Endothelial cell of umbilical vein (primary cell): ENCODE results near the gene NDUFS5. TPM values are rescaled to one million over a fixed set of nuclear protein-coding genes. Genes with fewer than 3 reads are reported as not detected.

Source experiments
- BruUV-seq: library from RNA; stranded (reverse); fragments of 400-500 nt; replicated peaks from 2 replicates; lab custom pipeline; 2021; lab: Mats Ljungman, UMichigan
- CTCF ChIA-PET: fragments of 300-600, 350-600 bp; sonication (Branson Sonifier 250); formaldehyde crosslinking; loops from one replicate; lab custom pipeline; 2021; ENCODE audit warnings: antibody characterized with exemption, inconsistent platforms; lab: Charles Lee
- POLR2A ChIA-PET: fragments of 300-600, 350-600 bp; sonication (Branson Sonifier 250); formaldehyde crosslinking; loops from one replicate; lab custom pipeline; 2021; ENCODE audit warnings: antibody characterized with exemption, inconsistent platforms; lab: Charles Lee
- DNase-seq: peaks from one replicate; pipeline ENCODE4 v3.0.0-alpha.2; 2011; ENCODE audit warnings: low read depth, low spot score
- FAIRE-seq: peaks from 2 replicates; lab custom pipeline; 2011; peaks lifted over from hg19 to GRCh38; lab: Jason Lieb, UNC
- H2AFZ ChIP-seq: 2 replicates; pipeline ENCODE4 v1.6.0; 2012; ENCODE audit warnings: low read depth, low read length, control low read depth, inconsistent platforms
- H3K27ac ChIP-seq: 2 replicates; pipeline ENCODE4 v1.5.1; 2011; ENCODE audit warnings: low read depth, mild to moderate bottlenecking, control low read depth, low read length, moderate library complexity; ENCODE audit not compliant: insufficient read depth
- H3K27me3 ChIP-seq, 2 experiments: 2 replicates each; pipeline versions ENCODE4 v1.6.0 to v1.6.1; 2011; ENCODE audit warnings: low read length in 2 of 2, mixed read lengths in 1 of 2; ENCODE audit not compliant: control insufficient read depth in 2 of 2, insufficient read depth in 2 of 2
- H3K36me3 ChIP-seq, 2 experiments: 2 replicates in 1 of 2; 3 replicates in 1 of 2; pipeline ENCODE4 v1.5.1; 2011; ENCODE audit warnings: low read length in 2 of 2, mild to moderate bottlenecking in 1 of 2, moderate library complexity in 1 of 2; ENCODE audit not compliant: control insufficient read depth in 2 of 2, insufficient read depth in 2 of 2; ENCODE audit errors: extremely low read depth in 1 of 2
- H3K4me1 ChIP-seq: 3 replicates; pipeline ENCODE4 v1.5.1; 2011; ENCODE audit warnings: mild to moderate bottlenecking, low read length; ENCODE audit not compliant: control insufficient read depth, insufficient read depth; ENCODE audit errors: extremely low read depth
- H3K4me2 ChIP-seq: 2 replicates; pipeline ENCODE4 v1.6.1; 2011; ENCODE audit warnings: low read length, control low read depth, mixed read lengths; ENCODE audit not compliant: insufficient read depth
- H3K4me3 ChIP-seq, 3 experiments: fragments of 200-600 bp in 1 of 3; sonication (generic), shearing (Covaris generic) in 1 of 3; replicated peaks in 1 of 3; 2 replicates each; pipeline ENCODE4 v1.5.1; 2011 to 2016; ENCODE audit warnings: control low read depth in 3 of 3, low read length in 3 of 3, mild to moderate bottlenecking in 2 of 3, inconsistent platforms in 1 of 3, low read depth in 1 of 3, moderate library complexity in 1 of 3; ENCODE audit not compliant: insufficient read depth in 1 of 3
- H3K79me2 ChIP-seq: 2 replicates; pipeline ENCODE4 v1.6.0; 2012; ENCODE audit warnings: low read length, inconsistent platforms; ENCODE audit not compliant: control insufficient read depth, insufficient read depth
- H3K9ac ChIP-seq: replicated peaks from 2 replicates; pipeline ENCODE3; 2011; ENCODE audit warnings: low read length, control low read depth; ENCODE audit not compliant: insufficient read depth; ENCODE audit errors: extremely low read depth
- H3K9me1 ChIP-seq: replicated peaks from 3 replicates; pipeline ENCODE4 v1.6.0; 2011; ENCODE audit warnings: mild to moderate bottlenecking, low read length; ENCODE audit not compliant: control insufficient read depth, insufficient read depth; ENCODE audit errors: extremely low read depth
- H3K9me3 ChIP-seq: replicated peaks from 2 replicates; pipeline ENCODE4 v1.5.1; 2012; ENCODE audit warnings: low read length, inconsistent platforms; ENCODE audit not compliant: control insufficient read depth, insufficient read depth
- H4K20me1 ChIP-seq: replicated peaks from 2 replicates; pipeline ENCODE3; 2011; ENCODE audit warnings: mild to moderate bottlenecking, low read length; ENCODE audit not compliant: control insufficient read depth, insufficient read depth; ENCODE audit errors: extremely low read depth
- CTCF ChIP-seq, 2 donors: IDR thresholded peaks; 1 replicate in 1 of 2; 2 replicates in 1 of 2; pipeline ENCODE4 v1.5.1; 2011; ENCODE audit warnings: low read length in 2 of 2, mild to moderate bottlenecking in 2 of 2, moderate library complexity in 2 of 2, control low read depth in 1 of 2, inconsistent platforms in 1 of 2, low read depth in 1 of 2; ENCODE audit not compliant: insufficient read depth in 1 of 2; ENCODE audit errors: extremely low read depth in 1 of 2
- EZH2 ChIP-seq: IDR thresholded peaks from 2 replicates; pipeline ENCODE4 v1.6.1; 2012; ENCODE audit warnings: borderline replicate concordance, low read depth, mild to moderate bottlenecking, moderate library complexity, low read length, inconsistent platforms; ENCODE audit not compliant: severe bottlenecking
- FOS ChIP-seq: IDR thresholded peaks from 2 replicates; pipeline ENCODE4 v1.6.1; 2011; ENCODE audit warnings: mild to moderate bottlenecking, low read length, moderate library complexity, borderline replicate concordance; ENCODE audit not compliant: insufficient read depth
- GATA2 ChIP-seq: IDR thresholded peaks from 2 replicates; pipeline ENCODE4 v1.7.0; 2011; ENCODE audit warnings: low read depth, mild to moderate bottlenecking, moderate library complexity, mixed read lengths, low read length; ENCODE audit not compliant: insufficient read length, insufficient read depth
- JUN ChIP-seq: IDR thresholded peaks from 2 replicates; pipeline ENCODE4 v1.6.1; 2011; ENCODE audit warnings: borderline replicate concordance, low read depth; ENCODE audit not compliant: insufficient read length, insufficient read depth
- MYC ChIP-seq: IDR thresholded peaks from one replicate; pipeline ENCODE4 v1.6.1; 2011; ENCODE audit warnings: mild to moderate bottlenecking, low read depth, low read length
- POLR2A ChIP-seq: IDR thresholded peaks from 2 replicates; pipeline ENCODE4 v1.6.1; 2012; ENCODE audit warnings: low read depth, mild to moderate bottlenecking, control low read depth, low read length
- POLR2AphosphoS5 ChIP-seq: IDR thresholded peaks from 2 replicates; pipeline ENCODE4 v1.6.1; 2012; ENCODE audit warnings: low read depth, mild to moderate bottlenecking, control low read depth, low read length, moderate library complexity; ENCODE audit not compliant: insufficient read depth
- dilution Hi-C: fragments of 300-500 bp; cut with MboI; formaldehyde crosslinking; loops from one replicate; pipeline ENCODE4 v1.15.0; 2019; ENCODE audit warnings: low sequenced_read_pairs; ENCODE audit not compliant: extremely low pct_ligation_motif_present
- intact Hi-C: fragments of 100-400 bp; cut with micrococcal nuclease; formaldehyde crosslinking; loops from one replicate; pipeline ENCODE4 v1.10.0; 2022
- polyA plus RNA-seq, 4 experiments: library from polyadenylated mRNA; depleted of rRNA in 3 of 4; stranded (reverse) in 3 of 4; unstranded in 1 of 4; fragments of >200 nt; gene quantifications; 2 replicates each; pipeline versions ENCODE4 v1.2.1 to v1.2.3, GENCODE V29; 2011 to 2012; ENCODE audit warnings: missing spikeins in 1 of 4
- total RNA-seq: library from RNA; stranded (reverse); gene quantifications from 2 replicates; pipeline ENCODE4 v1.2.3, GENCODE V29; 2021
- TF ChIP-seq, protein P1 (sequence below): IDR thresholded peaks from 2 replicates; pipeline ENCODE4 v1.6.1; 2011; ENCODE audit not compliant: insufficient read depth, insufficient read length

The NDUFS5 gene
- total and polyA plus RNA-seq, 2 donors (not counting 3 experiments of a cell fraction or from before 2014, with no cell fraction given) = 327 to 710 TPM

DNA sequence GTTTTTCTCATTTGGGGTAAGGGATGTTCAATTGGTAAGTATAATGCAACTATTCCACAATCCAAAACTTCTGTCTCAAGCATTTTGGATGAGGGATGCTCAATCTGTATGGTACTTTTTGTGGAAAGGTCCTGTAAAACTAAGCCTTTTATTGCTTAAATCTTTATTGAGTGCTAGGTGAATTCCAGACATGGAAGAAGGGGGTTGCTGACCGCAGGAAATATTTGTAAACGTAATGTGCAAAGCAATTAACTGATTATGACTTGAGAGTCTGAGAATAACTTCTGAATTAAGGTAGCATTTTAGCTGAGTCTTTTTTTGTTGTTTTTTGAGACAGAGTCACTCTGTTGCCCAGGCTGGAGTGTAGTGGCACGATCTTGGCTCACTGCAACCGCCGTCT lies 32.0 kb upstream of the NDUFS5 start:
- intact Hi-C loops = loop anchor here (5.0 kb wide), 1 partner anchor 583 kb away; the partner anchor contains the start of gene PABPC4

More for the DNA sequence above, 32.0 kb upstream of the NDUFS5 start:
- Histone ChIP-seq H3K36me3 (peaks cover 0 to 8% of the 10 kb centered on the region in 2 experiments), H3K27me3 (no peaks in the 10 kb centered on the region), H3K27ac (no peak overlapping the region), H3K4me2 (no peak overlapping the region), H3K9me3 (no peaks in the 10 kb centered on the region), H3K4me1 (peaks cover 18% of the 10 kb centered on the region), H4K20me1 (peaks cover 6% of the 10 kb centered on the region), H3K79me2 (peaks cover 81% of the 10 kb centered on the region), H2AFZ (no peak overlapping the region), H3K9me1 (no peaks in the 10 kb centered on the region), H3K4me3 (no peak overlapping the region), H3K9ac (no peak overlapping the region)
- BruUV-seq = no TSS peak
- dilution Hi-C loops = no loop called here
- TF ChIP-seq MYC (no peak), POLR2A (no peak), EZH2 (no peak), JUN (no peak), POLR2AphosphoS5 (no peak), FOS (no peak), CTCF (IDR thresholded peaks at IDR 0.05; ENCODE audit: extremely low read depth in 1 of 2, insufficient read depth in 1 of 2, low read depth in 1 of 2, low read length in 2 of 2) (no peak), GATA2 (no peak)
- TF ChIP-seq, protein P1, sequence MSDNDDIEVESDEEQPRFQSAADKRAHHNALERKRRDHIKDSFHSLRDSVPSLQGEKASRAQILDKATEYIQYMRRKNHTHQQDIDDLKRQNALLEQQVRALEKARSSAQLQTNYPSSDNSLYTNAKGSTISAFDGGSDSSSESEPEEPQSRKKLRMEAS = no peak
- CTCF ChIA-PET = no interaction called here
- FAIRE-seq (no peak), DNase-seq (no peak)
- POLR2A ChIA-PET = no interaction called here
